Parathyroid adenoma (tissue), 2 donors: Measurements from ENCODE around the gene CAD.

Experiments used
- H2AFZ ChIP-seq: fragments of 300-600 bp; sonication (generic); one replicate; pipeline ENCODE4 v1.7.0; 2017; ENCODE audit warnings: antibody characterized with exemption, mild to moderate bottlenecking
- H3K27ac ChIP-seq: fragments of 300-600 bp; sonication (generic); one replicate; pipeline ENCODE4 v1.7.0; 2017
- H3K27me3 ChIP-seq: fragments of 300-600 bp; sonication (generic); one replicate; pipeline ENCODE4 v1.7.0; 2017; ENCODE audit warnings: low read length; ENCODE audit not compliant: control insufficient read depth, insufficient read depth
- H3K36me3 ChIP-seq: fragments of 300-600 bp; sonication (generic); one replicate; pipeline ENCODE4 v1.7.0; 2017; ENCODE audit warnings: low read length; ENCODE audit not compliant: control insufficient read depth, insufficient read depth
- H3K4me1 ChIP-seq: fragments of 300-600 bp; sonication (generic); one replicate; pipeline ENCODE4 v1.7.0; 2017; ENCODE audit warnings: control low read depth
- H3K4me2 ChIP-seq: fragments of 300-600 bp; sonication (generic); one replicate; pipeline ENCODE4 v1.7.0; 2017; ENCODE audit warnings: low read length
- H3K4me3 ChIP-seq: fragments of 300-600 bp; sonication (generic); one replicate; pipeline ENCODE4 v1.7.0; 2017; ENCODE audit warnings: low read depth, low read length
- H3K79me2 ChIP-seq: fragments of 300-600 bp; sonication (generic); one replicate; pipeline ENCODE4 v1.7.0; 2017; ENCODE audit warnings: control low read depth
- H3K9ac ChIP-seq: fragments of 300-600 bp; sonication (generic); one replicate; pipeline ENCODE4 v1.7.0; 2017; ENCODE audit warnings: mild to moderate bottlenecking
- H3K9me3 ChIP-seq: fragments of 300-600 bp; sonication (generic); one replicate; pipeline ENCODE4 v1.7.0; 2017; ENCODE audit warnings: low read length; ENCODE audit not compliant: control insufficient read depth
- TF ChIP-seq, protein P1 (sequence below): fragments of 300-600 bp; sonication (generic); IDR thresholded peaks from one replicate; pipeline ENCODE4 v1.7.0; 2017; ENCODE audit warnings: antibody characterized with exemption, mild to moderate bottlenecking
- donor health status: primary hyperparathyroidism.

Gene CAD

DNA sequence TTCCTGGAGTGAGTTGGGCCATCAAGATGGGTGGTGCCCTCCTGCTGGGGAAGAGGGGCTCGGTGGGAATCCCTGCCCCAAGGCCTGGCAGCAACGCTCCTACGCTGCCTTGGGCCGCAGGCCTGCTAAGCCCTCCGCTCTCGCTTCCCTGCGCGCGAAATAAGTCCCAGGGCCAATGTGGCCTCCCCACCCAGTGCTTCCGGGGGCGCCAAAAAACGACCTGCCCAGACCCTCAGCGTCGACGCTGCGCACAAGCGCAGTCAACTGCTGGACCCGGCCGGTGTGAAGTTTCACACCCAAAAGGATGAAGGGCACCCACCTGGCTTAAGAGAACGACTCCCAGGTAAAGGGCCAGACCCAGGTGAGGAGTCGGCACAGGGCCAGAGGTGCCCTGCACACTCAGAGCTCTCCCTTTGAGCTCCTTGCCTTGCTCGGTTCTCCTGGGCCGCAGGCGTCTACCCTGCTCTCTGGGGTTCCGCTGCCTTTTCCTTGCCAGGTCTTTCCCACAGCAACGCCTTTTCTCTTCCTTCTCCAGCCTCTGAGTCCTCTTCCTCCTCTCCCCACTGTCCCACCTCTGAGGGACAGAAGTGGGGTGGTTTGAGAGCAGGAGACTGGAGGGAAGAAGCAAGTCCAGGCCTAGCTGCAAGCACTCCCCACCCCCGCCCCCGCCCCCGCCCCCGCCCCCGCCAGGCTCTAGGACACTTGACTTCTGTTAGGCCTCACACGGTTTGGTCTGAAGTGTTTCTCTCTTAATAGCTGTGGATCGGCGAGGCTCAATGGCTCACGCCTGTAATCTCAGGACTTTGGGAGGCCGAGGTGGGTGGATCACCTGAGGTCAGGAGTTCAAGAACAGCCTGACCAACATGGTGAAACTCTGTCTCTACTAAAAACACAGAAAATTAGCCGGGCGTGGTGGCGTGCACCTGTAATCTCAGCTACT, 58.3 kb downstream of the CAD start, which contains the start of gene DNAJC5G:
Gene DNAJC5G, plus strand, starts transcription at position 223 of the 940 bp plus-strand sequence. CDS start 1,296 bp downstream, outside the sequence.
- Histone ChIP-seq H3K4me3 (no peak within 1 kb of the TSS), H3K79me2 (no peaks in the 10 kb centered on the region), H3K9me3 (no peaks in the 10 kb centered on the region), H3K36me3 (no peaks in the 10 kb centered on the region), H3K27me3 (no peaks in the 10 kb centered on the region), H3K4me2 (no peak within 1 kb of the TSS), H3K9ac (no peak within 1 kb of the TSS), H3K4me1 (no peaks in the 10 kb centered on the region), H2AFZ (no peak within 1 kb of the TSS), H3K27ac (no peak within 1 kb of the TSS)
- TF ChIP-seq, protein P1, sequence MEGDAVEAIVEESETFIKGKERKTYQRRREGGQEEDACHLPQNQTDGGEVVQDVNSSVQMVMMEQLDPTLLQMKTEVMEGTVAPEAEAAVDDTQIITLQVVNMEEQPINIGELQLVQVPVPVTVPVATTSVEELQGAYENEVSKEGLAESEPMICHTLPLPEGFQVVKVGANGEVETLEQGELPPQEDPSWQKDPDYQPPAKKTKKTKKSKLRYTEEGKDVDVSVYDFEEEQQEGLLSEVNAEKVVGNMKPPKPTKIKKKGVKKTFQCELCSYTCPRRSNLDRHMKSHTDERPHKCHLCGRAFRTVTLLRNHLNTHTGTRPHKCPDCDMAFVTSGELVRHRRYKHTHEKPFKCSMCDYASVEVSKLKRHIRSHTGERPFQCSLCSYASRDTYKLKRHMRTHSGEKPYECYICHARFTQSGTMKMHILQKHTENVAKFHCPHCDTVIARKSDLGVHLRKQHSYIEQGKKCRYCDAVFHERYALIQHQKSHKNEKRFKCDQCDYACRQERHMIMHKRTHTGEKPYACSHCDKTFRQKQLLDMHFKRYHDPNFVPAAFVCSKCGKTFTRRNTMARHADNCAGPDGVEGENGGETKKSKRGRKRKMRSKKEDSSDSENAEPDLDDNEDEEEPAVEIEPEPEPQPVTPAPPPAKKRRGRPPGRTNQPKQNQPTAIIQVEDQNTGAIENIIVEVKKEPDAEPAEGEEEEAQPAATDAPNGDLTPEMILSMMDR: no peak

DNA sequence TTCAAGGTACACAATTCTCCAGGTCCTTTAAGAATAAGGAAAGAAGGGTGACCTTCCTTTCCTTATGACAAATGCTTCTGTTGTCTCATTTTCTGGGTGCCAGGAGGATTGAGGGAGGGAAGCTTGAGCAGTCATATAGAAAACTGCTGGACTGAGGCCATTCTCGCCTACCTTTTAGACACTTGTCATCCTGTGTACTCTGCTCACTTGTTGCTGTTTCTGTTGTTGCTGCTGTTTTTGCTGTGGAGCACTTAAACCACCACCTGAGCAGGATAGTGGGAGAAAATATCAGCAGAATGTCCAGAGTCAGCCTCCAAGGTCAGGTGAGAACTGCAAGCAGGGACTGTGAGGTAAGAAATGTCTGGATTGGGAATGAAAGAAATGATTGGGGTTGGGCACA, 60.8 kb downstream of the CAD start:
- no peaks in the 10 kb centered on the region for H3K4me1 ChIP-seq
- TF ChIP-seq, protein P1: no peak
- no peaks in the 10 kb centered on the region for H3K27me3 ChIP-seq
- no peaks in the 10 kb centered on the region for H3K9me3 ChIP-seq
- no peaks in the 10 kb centered on the region for H3K36me3 ChIP-seq
- H3K79me2 ChIP-seq: no peaks in the 10 kb centered on the region
- no peak overlapping the region for H3K4me3 ChIP-seq
- no peak overlapping the region for H3K9ac ChIP-seq
- no peak overlapping the region for H3K27ac ChIP-seq
- no peak overlapping the region for H2AFZ ChIP-seq
- no peak overlapping the region for H3K4me2 ChIP-seq

DNA sequence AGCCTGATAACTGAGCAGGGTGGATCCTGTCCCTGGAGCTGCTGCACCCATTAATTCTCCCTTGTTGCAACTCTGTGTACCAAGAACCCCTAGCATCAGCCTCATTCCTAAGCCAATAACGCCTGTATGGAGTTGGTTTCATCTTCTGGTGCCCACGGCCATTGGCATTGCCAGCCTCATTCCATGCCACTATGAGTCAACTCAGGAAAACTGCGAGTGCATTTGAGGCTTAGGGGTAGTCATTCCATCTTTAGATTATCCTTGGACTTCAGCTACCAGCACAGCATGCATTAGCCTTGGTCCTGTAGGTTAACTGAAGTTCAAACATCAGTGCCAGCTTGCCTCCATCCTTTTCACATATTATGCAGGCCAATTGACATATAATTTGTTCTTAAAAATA, 63.7 kb downstream of the CAD start:
- TF ChIP-seq, protein P1: no peak
- Histone ChIP-seq H3K4me1 (no peaks in the 10 kb centered on the region), H3K27me3 (no peaks in the 10 kb centered on the region), H3K79me2 (no peaks in the 10 kb centered on the region), H3K36me3 (no peaks in the 10 kb centered on the region), H3K9me3 (no peaks in the 10 kb centered on the region), H3K4me2 (no peak overlapping the region), H3K4me3 (no peak overlapping the region), H3K9ac (no peak overlapping the region), H3K27ac (no peak overlapping the region), H2AFZ (no peak overlapping the region)

DNA sequence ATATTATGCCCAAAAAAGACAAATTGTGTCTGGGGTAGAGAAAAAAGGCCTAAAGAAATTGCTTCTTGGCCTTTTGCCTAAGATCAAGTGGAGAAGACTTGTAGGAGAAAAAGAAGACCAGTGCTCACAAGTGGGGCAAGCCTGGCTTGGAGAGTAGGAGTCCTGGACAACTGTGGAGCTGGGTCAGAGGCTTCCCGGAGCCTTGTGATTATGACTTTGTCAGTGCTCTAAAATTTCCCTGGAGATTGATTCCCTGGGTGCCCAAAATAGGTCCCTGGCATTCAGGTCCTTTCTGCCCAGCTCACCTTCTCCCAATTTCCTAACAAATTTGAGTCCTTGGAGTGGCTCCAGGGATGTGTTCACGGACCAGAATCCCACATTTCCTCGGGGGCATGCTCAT, 64.3 kb downstream of the CAD start:
- H3K9ac ChIP-seq: no peak overlapping the region
- no peak overlapping the region for H3K27ac ChIP-seq
- no peaks in the 10 kb centered on the region for H3K27me3 ChIP-seq

More for the DNA sequence above, 64.3 kb downstream of the CAD start:
- TF ChIP-seq, protein P1: no peak
- Histone ChIP-seq H3K4me2 (no peak overlapping the region), H3K4me1 (no peaks in the 10 kb centered on the region), H3K79me2 (no peaks in the 10 kb centered on the region), H2AFZ (no peak overlapping the region), H3K36me3 (no peaks in the 10 kb centered on the region), H3K4me3 (no peak overlapping the region), H3K9me3 (no peaks in the 10 kb centered on the region)
